C4-2B (cell line): Measurements from ENCODE around the gene PIP5KL1.

Experiments used
- CTCF ChIP-seq: fragments of 450-650 bp; conservative IDR thresholded peaks from 2 replicates; pipeline ENCODE4 v1.5.1; 2017; ENCODE audit warnings: mild to moderate bottlenecking
- ZFX ChIP-seq: fragments of 450-650 bp; IDR thresholded peaks from 2 replicates; pipeline ENCODE4 v1.6.1; 2017

- TF ChIP-seq CTCF (no peak), ZFX (no peak)
Observed at GRCh38 chr9:127968700-127969383, 38.3 kb upstream of the PIP5KL1 start.
